Endodermal cell (in vitro differentiated cells): ENCODE results near the gene NUP214. TPM values are rescaled to one million over a fixed set of nuclear protein-coding genes. Genes with fewer than 3 reads are reported as not detected.

Experiments used
- DNase-seq: peaks from one replicate; pipeline ENCODE4 v3.0.0-alpha.2; 2017
- H3K27ac ChIP-seq: 2 replicates; pipeline ENCODE4 v1.5.1; 2013; ENCODE audit warnings: mild to moderate bottlenecking, low read depth, low read length, moderate library complexity
- H3K27me3 ChIP-seq: 2 replicates; pipeline ENCODE4 v1.6.1; 2013; ENCODE audit warnings: mild to moderate bottlenecking, low read length, moderate library complexity; ENCODE audit not compliant: insufficient read depth, control insufficient read depth, poor library complexity, severe bottlenecking
- H3K36me3 ChIP-seq: 2 replicates; pipeline ENCODE4 v1.7.0; 2013; ENCODE audit warnings: mild to moderate bottlenecking, low read length, moderate library complexity; ENCODE audit not compliant: control insufficient read depth, insufficient read depth
- H3K4me1 ChIP-seq: one replicate; pipeline ENCODE4 v1.7.0; 2013; ENCODE audit warnings: low read length; ENCODE audit not compliant: control insufficient read depth, insufficient read depth
- H3K4me3 ChIP-seq: 2 replicates; pipeline ENCODE4 v1.5.1; 2013; ENCODE audit warnings: mild to moderate bottlenecking, low read length, moderate library complexity
- H3K9ac ChIP-seq: 2 replicates; pipeline ENCODE4 v1.6.1; 2013; ENCODE audit warnings: mild to moderate bottlenecking, low read length, moderate library complexity; ENCODE audit not compliant: poor library complexity, severe bottlenecking; ENCODE audit errors: extremely low read depth
- H3K9me3 ChIP-seq: 2 replicates; pipeline ENCODE4 v1.6.1; 2013; ENCODE audit warnings: mild to moderate bottlenecking, low read length, moderate library complexity; ENCODE audit not compliant: control insufficient read depth
- H3K27ac Mint-ChIP-seq: 2 replicates; pipeline ENCODE4 v1.8.0; 2020; ENCODE audit warnings: mixed read lengths
- H3K27me3 Mint-ChIP-seq: 2 replicates; pipeline ENCODE4 v1.8.0; 2021; ENCODE audit warnings: mild to moderate bottlenecking, mixed read lengths; ENCODE audit not compliant: insufficient read depth
- H3K36me3 Mint-ChIP-seq: 2 replicates; pipeline ENCODE4 v1.8.0; 2020; ENCODE audit warnings: low read depth, mixed read lengths
- H3K4me1 Mint-ChIP-seq: 2 replicates; pipeline ENCODE4 v1.8.0; 2020; ENCODE audit warnings: mixed read lengths
- H3K4me3 Mint-ChIP-seq: 2 replicates; pipeline ENCODE4 v1.8.0; 2020; ENCODE audit warnings: mild to moderate bottlenecking, moderate library complexity, mixed read lengths
- H3K9me3 Mint-ChIP-seq: 2 replicates; pipeline ENCODE4 v1.8.0; 2020; ENCODE audit warnings: mild to moderate bottlenecking, mixed read lengths
- CTCF ChIP-seq: fragments of 200-600 bp; sonication (generic); conservative IDR thresholded peaks from 2 replicates; pipeline ENCODE4 v1.5.0; 2021; ENCODE audit warnings: antibody characterized with exemption, mild to moderate bottlenecking
- WGBS, 2 experiments: methylation state at CpG; one replicate each; pipeline versions ENCODE4 v1.1.5 to v1.1.7; 2013; ENCODE audit warnings: missing lambda C conversion rate in 2 of 2, mixed read lengths in 1 of 2; ENCODE audit not compliant: insufficient coverage in 1 of 2, insufficient read length in 1 of 2; 5-methylcytosine and 5-hydroxymethylcytosine counted together
- total RNA-seq, 2 donors: library from RNA; stranded (reverse); fragmentation: NEBNext Ultra II Directional in 1 of 2; extraction: Animal tissue kit (Norgen Biotek cat#: 25700) in 1 of 2; gene quantifications; 2 replicates in 1 of 2; 3 replicates in 1 of 2; pipeline ENCODE4 v1.2.1, GENCODE V29; 2021

The NUP214 gene
- total RNA-seq, 2 donors from 2014 or later: 56.7 to 59.9 TPM

- H3K36me3 Mint-ChIP-seq: peaks cover 55% of the 10 kb centered on the region
- no peak overlapping the region for H3K9ac ChIP-seq
- no peak overlapping the region for H3K4me3 ChIP-seq
- TF ChIP-seq CTCF: no peak
- no peaks in the 10 kb centered on the region for H3K27me3 Mint-ChIP-seq
- DNase-seq: no peak
- no peaks in the 10 kb centered on the region for H3K9me3 Mint-ChIP-seq
- no peak overlapping the region for H3K4me3 Mint-ChIP-seq
- 87 to 89% methylated on average over 3 to 4 of the region's 4 CpGs for WGBS, 2 experiments
- H3K4me1 Mint-ChIP-seq: peaks cover 9% of the 10 kb centered on the region
- H3K4me1 ChIP-seq: peaks cover 5% of the 10 kb centered on the region
- H3K36me3 ChIP-seq: peaks cover 77% of the 10 kb centered on the region
- H3K27ac ChIP-seq: no peak overlapping the region
- no peaks in the 10 kb centered on the region for H3K27me3 ChIP-seq
- H3K27ac Mint-ChIP-seq: peak overlapping the region; percentile 79
- no peaks in the 10 kb centered on the region for H3K9me3 ChIP-seq
Measured at GRCh38 chr9:131179561-131180219, 54.3 kb downstream of the NUP214 start.

- no peak overlapping the region for H3K9ac ChIP-seq
- no peak overlapping the region for H3K4me3 ChIP-seq
- TF ChIP-seq CTCF: no peak
- H3K9me3 Mint-ChIP-seq: no peaks in the 10 kb centered on the region
- H3K27ac ChIP-seq: no peak overlapping the region
- no peak for DNase-seq
- no peak overlapping the region for H3K27ac Mint-ChIP-seq
- peaks cover 50% of the 10 kb centered on the region for H3K36me3 Mint-ChIP-seq
- peaks cover 77% of the 10 kb centered on the region for H3K36me3 ChIP-seq
- no peaks in the 10 kb centered on the region for H3K27me3 ChIP-seq
- no peak overlapping the region for H3K4me3 Mint-ChIP-seq
- no peaks in the 10 kb centered on the region for H3K27me3 Mint-ChIP-seq
- H3K4me1 Mint-ChIP-seq: peaks cover 9% of the 10 kb centered on the region
- peaks cover 5% of the 10 kb centered on the region for H3K4me1 ChIP-seq
- no peaks in the 10 kb centered on the region for H3K9me3 ChIP-seq
- whole genome bisulfite sequencing, 2 experiments: 88 to 92% methylated on average over 4 to 6 of the region's 6 CpGs
Measured at GRCh38 chr9:131180454-131180853, 55.1 kb downstream of the NUP214 start.

- H3K4me1 ChIP-seq: peaks cover 5% of the 10 kb centered on the region
- Mint-ChIP-seq H3K4me1 (peaks cover 9% of the 10 kb centered on the region), H3K36me3 (peaks cover 47% of the 10 kb centered on the region), H3K27me3 (no peaks in the 10 kb centered on the region), H3K27ac (peak overlapping the region; percentile 85), H3K9me3 (no peaks in the 10 kb centered on the region), H3K4me3 (no peak overlapping the region)
- peak; percentile 66 for TF ChIP-seq CTCF
- WGBS, 2 experiments: 90 to 95% methylated on average over 5 to 6 of the region's 6 CpGs
- H3K9me3 ChIP-seq: no peaks in the 10 kb centered on the region
- peaks cover 77% of the 10 kb centered on the region for H3K36me3 ChIP-seq
- DNase-seq: no peak
- no peak overlapping the region for H3K9ac ChIP-seq
- no peak overlapping the region for H3K4me3 ChIP-seq
- H3K27me3 ChIP-seq: no peaks in the 10 kb centered on the region
- no peak overlapping the region for H3K27ac ChIP-seq
Measured at GRCh38 chr9:131181091-131181681, 55.8 kb downstream of the NUP214 start.
